Activated CD4-positive, alpha-beta T cell treated with anti-CD3 and anti-CD28 coated beads for 36 hours (primary cell): ENCODE results near the gene HOXA4. TPM values are rescaled to one million over a fixed set of nuclear protein-coding genes. Genes with fewer than 3 reads are reported as not detected.

Experiments used
- ATAC-seq: fragments of 200-7000 bp; cut with Tn5 transposase; one replicate; pipeline ENCODE4 v1.10.0; 2021; ENCODE audit warnings: mild to moderate bottlenecking, moderate library complexity
- CTCF ChIA-PET: fragments of 350-600 bp; sonication (Branson Sonifier 250); formaldehyde crosslinking; loops from one replicate; lab custom pipeline; 2021; ENCODE audit warnings: antibody characterized with exemption; lab: Charles Lee
- POLR2A ChIA-PET: fragments of 350-600 bp; sonication (Branson Sonifier 250); formaldehyde crosslinking; loops from one replicate; lab custom pipeline; 2021; ENCODE audit warnings: antibody characterized with exemption, inconsistent platforms; lab: Charles Lee
- DNase-seq: peaks from one replicate; pipeline ENCODE4 v3.0.0-alpha.2; 2020
- H3K27ac Mint-ChIP-seq: one replicate; pipeline ENCODE4 v1.8.0; 2021; ENCODE audit warnings: mixed read lengths
- H3K27me3 Mint-ChIP-seq: one replicate; pipeline ENCODE4 v1.8.0; 2021; ENCODE audit warnings: mixed read lengths
- H3K36me3 Mint-ChIP-seq: one replicate; pipeline ENCODE4 v1.8.0; 2021; ENCODE audit warnings: low read depth, mixed read lengths
- H3K4me1 Mint-ChIP-seq: one replicate; pipeline ENCODE4 v1.8.0; 2021; ENCODE audit warnings: mixed read lengths
- H3K4me3 Mint-ChIP-seq: one replicate; pipeline ENCODE4 v1.8.0; 2021; ENCODE audit warnings: mild to moderate bottlenecking, moderate library complexity, mixed read lengths
- H3K9me3 Mint-ChIP-seq: one replicate; pipeline ENCODE4 v1.8.0; 2021; ENCODE audit warnings: low read depth, mixed read lengths
- intact Hi-C, 2 experiments: fragments of 100-400 bp; cut with DNase I in 1 of 2; cut with micrococcal nuclease in 1 of 2; formaldehyde crosslinking; loops; one replicate each; pipeline versions ENCODE4 v1.14.2 to v1.15.1; 2022 to 2024; cut with DNase I, micrococcal nuclease
- total RNA-seq, 2 experiments: library from RNA; stranded (reverse); gene quantifications; one replicate each; pipeline ENCODE4 v1.2.3, GENCODE V29; 2021

The HOXA4 gene
- total RNA-seq, 2 experiments from 2014 or later = 0.25 TPM; not detected in 1

GRCh38 chr7:27118580-27118979 is 12.0 kb downstream of the HOXA4 start:
- ATAC-seq (no peak), DNase-seq (no peak)
- H3K27me3 Mint-ChIP-seq = peaks cover 4% of the 10 kb centered on the region
- no peak overlapping the region for H3K4me3 Mint-ChIP-seq
- no peaks in the 10 kb centered on the region for H3K4me1 Mint-ChIP-seq
- no peaks in the 10 kb centered on the region for H3K9me3 Mint-ChIP-seq
- CTCF ChIA-PET = interaction anchor here (0.6 to 0.7 kb wide), 2 partner anchors 8 to 261 kb away, joined by 3 to 4 read pairs; no protein-coding TSS in a partner anchor
- no peaks in the 10 kb centered on the region for H3K36me3 Mint-ChIP-seq
- H3K27ac Mint-ChIP-seq = no peak overlapping the region
- POLR2A ChIA-PET = no interaction called here
- intact Hi-C loops = no loop called here

- Mint-ChIP-seq H3K4me3 (no peak overlapping the region), H3K9me3 (no peaks in the 10 kb centered on the region), H3K36me3 (no peaks in the 10 kb centered on the region), H3K27ac (no peak overlapping the region), H3K4me1 (no peaks in the 10 kb centered on the region), H3K27me3 (peaks cover 6% of the 10 kb centered on the region)
- DNase-seq (no peak), ATAC-seq (no peak)
- POLR2A ChIA-PET = no interaction called here
- CTCF ChIA-PET = interaction anchor here (0.6 to 0.7 kb wide), 2 partner anchors 9 to 261 kb away, joined by 3 to 4 read pairs; no protein-coding TSS in a partner anchor
- intact Hi-C loops = no loop called here
Observed at GRCh38 chr7:27117887-27118491, 12.6 kb downstream of the HOXA4 start.

- Mint-ChIP-seq H3K9me3 (no peaks in the 10 kb centered on the region), H3K27me3 (peaks cover 6% of the 10 kb centered on the region), H3K4me3 (no peak overlapping the region), H3K4me1 (no peaks in the 10 kb centered on the region), H3K27ac (no peak overlapping the region), H3K36me3 (no peaks in the 10 kb centered on the region)
- ATAC-seq (no peak), DNase-seq (no peak)
- intact Hi-C loops = no loop called here
- CTCF ChIA-PET = no interaction called here
- POLR2A ChIA-PET = no interaction called here
Observed at GRCh38 chr7:27116962-27117886, 13.3 kb downstream of the HOXA4 start.

- ChIA-PET POLR2A (interaction anchor here (0.6 kb wide), 1 partner anchor 762 kb away, joined by 5 read pairs; no protein-coding TSS in a partner anchor), CTCF (interaction anchor here (0.8 kb wide), 1 partner anchor 42 kb away, joined by 8 read pairs; no protein-coding TSS in a partner anchor)
- Mint-ChIP-seq H3K9me3 (no peaks in the 10 kb centered on the region), H3K27ac (no peak overlapping the region), H3K27me3 (peaks cover 9% of the 10 kb centered on the region), H3K4me3 (no peak overlapping the region), H3K4me1 (no peaks in the 10 kb centered on the region), H3K36me3 (no peaks in the 10 kb centered on the region)
- DNase-seq (no peak), ATAC-seq (no peak)
- intact Hi-C loops = no loop called here
Observed at GRCh38 chr7:27116031-27116961, 14.3 kb downstream of the HOXA4 start.

- ChIA-PET POLR2A (no interaction called here), CTCF (interaction anchor here (0.8 kb wide), 1 partner anchor 42 kb away, joined by 8 read pairs; no protein-coding TSS in a partner anchor)
- Mint-ChIP-seq H3K4me3 (no peak overlapping the region), H3K4me1 (no peaks in the 10 kb centered on the region), H3K27ac (no peak overlapping the region), H3K36me3 (no peaks in the 10 kb centered on the region), H3K9me3 (no peaks in the 10 kb centered on the region), H3K27me3 (peaks cover 9% of the 10 kb centered on the region)
- intact Hi-C loops = no loop called here
- no peak for DNase-seq
- ATAC-seq = no peak
Observed at GRCh38 chr7:27115221-27116026, 15.1 kb downstream of the HOXA4 start.

- DNase-seq (no peak), ATAC-seq (no peak)
- Mint-ChIP-seq H3K36me3 (no peaks in the 10 kb centered on the region), H3K27ac (no peak overlapping the region), H3K9me3 (no peaks in the 10 kb centered on the region), H3K4me3 (no peak overlapping the region), H3K27me3 (peaks cover 11% of the 10 kb centered on the region), H3K4me1 (no peaks in the 10 kb centered on the region)
- CTCF ChIA-PET = interaction anchor here (0.7 kb wide), 1 partner anchor 203 kb away, joined by 3 read pairs; no protein-coding TSS in a partner anchor
- intact Hi-C loops = no loop called here
- POLR2A ChIA-PET = no interaction called here
Observed at GRCh38 chr7:27114881-27115220, 15.7 kb downstream of the HOXA4 start.

- H3K27me3 Mint-ChIP-seq = peaks cover 11% of the 10 kb centered on the region
- no peak for DNase-seq
- ChIA-PET POLR2A (no interaction called here), CTCF (interaction anchor here (0.6 to 0.7 kb wide), 2 partner anchors 22 to 202 kb away, joined by 3 read pairs; no protein-coding TSS in a partner anchor)
- no peaks in the 10 kb centered on the region for H3K36me3 Mint-ChIP-seq
- ATAC-seq = no peak
- no peak overlapping the region for H3K27ac Mint-ChIP-seq
- no peaks in the 10 kb centered on the region for H3K9me3 Mint-ChIP-seq
- H3K4me1 Mint-ChIP-seq = no peaks in the 10 kb centered on the region
- intact Hi-C loops = no loop called here
- H3K4me3 Mint-ChIP-seq = no peak overlapping the region
Observed at GRCh38 chr7:27113991-27114769, 16.4 kb downstream of the HOXA4 start.

GRCh38 chr7:27112955-27113949 is 17.3 kb downstream of the HOXA4 start:
- no peak for DNase-seq
- no peak for ATAC-seq
- intact Hi-C loops = no loop called here
- Mint-ChIP-seq H3K27me3 (peaks cover 11% of the 10 kb centered on the region), H3K36me3 (no peaks in the 10 kb centered on the region), H3K4me3 (no peak overlapping the region), H3K27ac (no peak overlapping the region), H3K9me3 (no peaks in the 10 kb centered on the region), H3K4me1 (no peaks in the 10 kb centered on the region)
- POLR2A ChIA-PET = no interaction called here
- CTCF ChIA-PET = no interaction called here

GRCh38 chr7:27112361-27112760 is 18.2 kb downstream of the HOXA4 start:
- CTCF ChIA-PET = no interaction called here
- H3K27ac Mint-ChIP-seq = no peak overlapping the region
- H3K27me3 Mint-ChIP-seq = peaks cover 13% of the 10 kb centered on the region
- ATAC-seq (no peak), DNase-seq (no peak)
- POLR2A ChIA-PET = no interaction called here
- H3K36me3 Mint-ChIP-seq = no peaks in the 10 kb centered on the region
- H3K4me1 Mint-ChIP-seq = no peaks in the 10 kb centered on the region
- H3K4me3 Mint-ChIP-seq = no peak overlapping the region
- intact Hi-C loops = no loop called here
- no peaks in the 10 kb centered on the region for H3K9me3 Mint-ChIP-seq
